NCI-H146 treated with DMSO at 0.1 percent for 48 hours (cell line): Measurements from ENCODE around the gene SIK2.

Experiments used
- DNase-seq: peaks from one replicate; lab custom pipeline; 2025; ENCODE audit not compliant: unreplicated experiment; lab: John Stamatoyannopoulos, UW

SIK2 gene

GRCh38 chr11:111601979-111602864 is at the start of gene SIK2:
Gene SIK2, plus strand, starts transcription at chr11:111602449. Its CDS starts 115 bp downstream, at chr11:111602564.
- DNase-seq = peak; percentile 87

- no peak for DNase-seq
These were observed 47.7 kb upstream of the SIK2 start for GRCh38 chr11:111554532-111554931.

GRCh38 chr11:111555255-111555654 is 47.0 kb upstream of the SIK2 start:
- no peak for DNase-seq

GRCh38 chr11:111557425-111558111 is 44.7 kb upstream of the SIK2 start:
- DNase-seq = no peak

- DNase-seq = no peak
These were observed 42.3 kb upstream of the SIK2 start for GRCh38 chr11:111559800-111560464.

GRCh38 chr11:111560800-111561199 is 41.4 kb upstream of the SIK2 start:
- DNase-seq = no peak

- no peak for DNase-seq
These were observed 40.9 kb upstream of the SIK2 start for GRCh38 chr11:111561306-111561705.

- no peak for DNase-seq
These were observed 40.4 kb upstream of the SIK2 start for GRCh38 chr11:111561791-111562325.

- DNase-seq = no peak
These were observed 39.4 kb upstream of the SIK2 start for GRCh38 chr11:111562692-111563389.

GRCh38 chr11:111565114-111565720 is 37.0 kb upstream of the SIK2 start:
- peak; percentile 34 for DNase-seq

GRCh38 chr11:111566324-111566723 is 35.9 kb upstream of the SIK2 start:
- DNase-seq = no peak

- DNase-seq = no peak
These were observed 32.8 kb upstream of the SIK2 start for GRCh38 chr11:111569476-111569875.

- no peak for DNase-seq
These were observed 31.5 kb upstream of the SIK2 start for GRCh38 chr11:111570796-111571195.

- no peak for DNase-seq
These were observed 30.3 kb upstream of the SIK2 start for GRCh38 chr11:111571829-111572501.

GRCh38 chr11:111572581-111572980 is 29.7 kb upstream of the SIK2 start:
- no peak for DNase-seq

GRCh38 chr11:111573821-111574249 is 28.4 kb upstream of the SIK2 start:
- no peak for DNase-seq

- no peak for DNase-seq
These were observed 27.6 kb upstream of the SIK2 start for GRCh38 chr11:111574373-111575225.

GRCh38 chr11:111575740-111576139 is 26.5 kb upstream of the SIK2 start:
- DNase-seq = no peak

- DNase-seq = no peak
These were observed 24.4 kb upstream of the SIK2 start for GRCh38 chr11:111577821-111578220.
